Measurements from ENCODE around the gene NFE2L2.

Gene NFE2L2

DNA sequence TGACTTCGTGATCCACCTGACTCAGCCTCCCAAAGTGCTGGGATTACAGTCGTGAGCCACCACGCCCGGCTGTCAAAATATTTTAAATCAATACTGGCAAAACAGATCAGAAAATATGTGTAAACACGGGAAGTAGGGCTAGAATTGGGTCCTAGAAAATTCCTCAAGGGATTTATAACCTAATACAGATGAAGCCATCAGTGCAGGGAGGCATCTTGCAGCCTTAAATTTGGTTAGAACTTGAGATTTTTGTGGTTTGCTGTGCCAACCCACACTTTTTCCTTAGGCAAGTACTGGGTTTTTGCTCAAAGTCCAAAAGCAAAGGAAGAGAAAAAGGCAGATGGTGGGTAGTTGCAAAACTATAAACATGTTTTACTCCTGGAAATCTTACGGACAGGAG is 33.7 kb upstream of the NFE2L2 start:
- H2BK5ac ChIP-seq (ENCODE audit: low read length): no peak overlapping the region
- no peak overlapping the region for H3K4ac ChIP-seq (ENCODE audit: low read length)
- H3K36me3 ChIP-seq (replicated peaks in 1 of 2; ENCODE audit: control insufficient read depth in 2 of 2, insufficient read depth in 2 of 2, low read length in 2 of 2): peaks cover 0 to 1% of the 10 kb centered on the region in 2 donors
- H3K9ac ChIP-seq (ENCODE audit: low read depth, low read length, poor library complexity): no peak overlapping the region
- no peaks in the 10 kb centered on the region for H3K27me3 ChIP-seq (ENCODE audit: control insufficient read depth in 3 of 3, insufficient read depth in 3 of 3, low read depth in 1 of 3, low read length in 3 of 3)
- H3K14ac ChIP-seq (ENCODE audit: low read length): no peak overlapping the region
- H2BK120ac ChIP-seq (ENCODE audit: low read depth, low read length): no peak overlapping the region
- no peak overlapping the region for H3K4me2 ChIP-seq (ENCODE audit: insufficient read depth, low read length, poor library complexity, severe bottlenecking)
- no peak overlapping the region for H2BK15ac ChIP-seq (ENCODE audit: low read length)
- no CpG with 5 or more reads among the region's 6 CpGs for WGBS, 2 donors (ENCODE audit: extremely low coverage in 2 of 2, insufficient read length in 2 of 2, insufficient replicate concordance in 1 of 2)
- H3K4me3 ChIP-seq (ENCODE audit: low read length in 2 of 2): no peak overlapping the region
- no peak overlapping the region for H4K91ac ChIP-seq (ENCODE audit: low read depth, low read length, poor library complexity)
- DNase-seq (ENCODE audit: low spot score): no peak
- H2AK5ac ChIP-seq (ENCODE audit: low read depth, low read length): no peak overlapping the region
- H3K4me1 ChIP-seq (ENCODE audit: control insufficient read depth in 2 of 2, insufficient read depth in 1 of 2, low read depth in 1 of 2, low read length in 2 of 2): peaks cover 4 to 7% of the 10 kb centered on the region in 2 donors
- H3K9me3 ChIP-seq (replicated peaks in 1 of 2; ENCODE audit: control insufficient read depth in 2 of 2, insufficient read depth in 1 of 2, low read depth in 1 of 2, low read length in 2 of 2): no peaks in the 10 kb centered on the region
- H3K18ac ChIP-seq (ENCODE audit: low read length): no peak overlapping the region
- H2AFZ ChIP-seq (ENCODE audit: low read length): no peak overlapping the region
- H4K8ac ChIP-seq (ENCODE audit: low read depth, low read length): no peak overlapping the region
- no peak overlapping the region for H3K27ac ChIP-seq (replicated peaks; ENCODE audit: low read length)
- no peak overlapping the region for H2BK12ac ChIP-seq (ENCODE audit: low read length)
- H3K79me1 ChIP-seq (ENCODE audit: low read depth, low read length): no peaks in the 10 kb centered on the region
- no peak overlapping the region for H3K23ac ChIP-seq (ENCODE audit: low read depth, low read length, poor library complexity)

DNA sequence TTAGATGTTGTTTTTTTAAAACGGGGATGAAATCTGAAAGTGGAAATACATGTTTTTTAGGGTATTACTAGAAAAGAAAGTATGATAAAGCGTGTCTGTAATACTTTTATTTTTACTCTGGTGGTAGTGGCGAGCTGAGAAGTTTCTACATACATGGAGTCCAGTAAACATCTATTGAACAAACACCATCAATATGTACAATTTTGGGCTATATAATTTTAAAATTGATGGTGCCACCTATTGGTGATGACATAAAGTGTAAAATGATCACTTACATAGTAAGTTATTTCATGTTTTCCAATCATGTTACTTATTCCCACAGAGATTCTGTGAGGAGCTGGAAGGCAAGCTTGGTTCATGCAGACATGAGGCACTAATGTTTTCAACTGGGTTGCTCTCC is 31.5 kb upstream of the NFE2L2 start:
- Histone ChIP-seq H2BK120ac (ENCODE audit: low read depth, low read length) (no peak overlapping the region), H3K9ac (ENCODE audit: low read depth, low read length, poor library complexity) (no peak overlapping the region), H3K9me3 (replicated peaks in 1 of 2; ENCODE audit: control insufficient read depth in 2 of 2, insufficient read depth in 1 of 2, low read depth in 1 of 2, low read length in 2 of 2) (no peaks in the 10 kb centered on the region), H3K4ac (ENCODE audit: low read length) (no peak overlapping the region), H3K79me1 (ENCODE audit: low read depth, low read length) (no peaks in the 10 kb centered on the region), H3K36me3 (replicated peaks in 1 of 2; ENCODE audit: control insufficient read depth in 2 of 2, insufficient read depth in 2 of 2, low read length in 2 of 2) (peaks cover 0 to 4% of the 10 kb centered on the region in 2 donors), H3K23ac (ENCODE audit: low read depth, low read length, poor library complexity) (no peak overlapping the region), H3K4me1 (ENCODE audit: control insufficient read depth in 2 of 2, insufficient read depth in 1 of 2, low read depth in 1 of 2, low read length in 2 of 2) (peaks cover 4 to 7% of the 10 kb centered on the region in 2 donors), H4K91ac (ENCODE audit: low read depth, low read length, poor library complexity) (no peak overlapping the region), H2BK12ac (ENCODE audit: low read length) (no peak overlapping the region), H2BK15ac (ENCODE audit: low read length) (no peak overlapping the region), H4K8ac (ENCODE audit: low read depth, low read length) (no peak overlapping the region), H2AFZ (ENCODE audit: low read length) (no peak overlapping the region), H3K18ac (ENCODE audit: low read length) (no peak overlapping the region), H3K27ac (replicated peaks; ENCODE audit: low read length) (no peak overlapping the region), H3K14ac (ENCODE audit: low read length) (no peak overlapping the region), H3K27me3 (ENCODE audit: control insufficient read depth in 3 of 3, insufficient read depth in 3 of 3, low read depth in 1 of 3, low read length in 3 of 3) (no peaks in the 10 kb centered on the region), H3K4me3 (ENCODE audit: low read length in 2 of 2) (no peak overlapping the region), H3K4me2 (ENCODE audit: insufficient read depth, low read length, poor library complexity, severe bottlenecking) (no peak overlapping the region), H2AK5ac (ENCODE audit: low read depth, low read length) (no peak overlapping the region), H2BK5ac (ENCODE audit: low read length) (no peak overlapping the region)
- no CpG with 5 or more reads among the region's 3 CpGs for WGBS, 2 donors (ENCODE audit: extremely low coverage in 2 of 2, insufficient read length in 2 of 2, insufficient replicate concordance in 1 of 2)
- DNase-seq (ENCODE audit: low spot score): no peak

- Histone ChIP-seq H3K4me2 (ENCODE audit: insufficient read depth, low read length, poor library complexity, severe bottlenecking) (no peak overlapping the region), H3K4ac (ENCODE audit: low read length) (no peak overlapping the region), H2BK12ac (ENCODE audit: low read length) (no peak overlapping the region), H3K4me1 (ENCODE audit: control insufficient read depth in 2 of 2, insufficient read depth in 1 of 2, low read depth in 1 of 2, low read length in 2 of 2) (peaks cover 4 to 7% of the 10 kb centered on the region in 2 donors), H3K36me3 (replicated peaks in 1 of 2; ENCODE audit: control insufficient read depth in 2 of 2, insufficient read depth in 2 of 2, low read length in 2 of 2) (peaks cover 0 to 4% of the 10 kb centered on the region in 2 donors), H2BK15ac (ENCODE audit: low read length) (no peak overlapping the region), H3K14ac (ENCODE audit: low read length) (no peak overlapping the region), H3K27me3 (ENCODE audit: control insufficient read depth in 3 of 3, insufficient read depth in 3 of 3, low read depth in 1 of 3, low read length in 3 of 3) (no peaks in the 10 kb centered on the region), H2BK120ac (ENCODE audit: low read depth, low read length) (no peak overlapping the region), H3K27ac (replicated peaks; ENCODE audit: low read length) (peak overlapping the region; percentile 7), H3K79me1 (ENCODE audit: low read depth, low read length) (no peaks in the 10 kb centered on the region), H2AFZ (ENCODE audit: low read length) (peak overlapping the region; percentile 62), H3K9ac (ENCODE audit: low read depth, low read length, poor library complexity) (no peak overlapping the region), H4K8ac (ENCODE audit: low read depth, low read length) (no peak overlapping the region), H2BK5ac (ENCODE audit: low read length) (no peak overlapping the region), H3K23ac (ENCODE audit: low read depth, low read length, poor library complexity) (no peak overlapping the region), H3K18ac (ENCODE audit: low read length) (no peak overlapping the region), H2AK5ac (ENCODE audit: low read depth, low read length) (no peak overlapping the region), H4K91ac (ENCODE audit: low read depth, low read length, poor library complexity) (no peak overlapping the region), H3K4me3 (ENCODE audit: low read length in 2 of 2) (no peak overlapping the region), H3K9me3 (replicated peaks in 1 of 2; ENCODE audit: control insufficient read depth in 2 of 2, insufficient read depth in 1 of 2, low read depth in 1 of 2, low read length in 2 of 2) (no peaks in the 10 kb centered on the region)
- no CpG with 5 or more reads among the region's 3 CpGs for WGBS, 2 donors (ENCODE audit: extremely low coverage in 2 of 2, insufficient read length in 2 of 2, insufficient replicate concordance in 1 of 2)
- DNase-seq (ENCODE audit: low spot score): no peak
These were observed 31.0 kb upstream of the NFE2L2 start for GRCh38 chr2:177295484-177295883.

DNA sequence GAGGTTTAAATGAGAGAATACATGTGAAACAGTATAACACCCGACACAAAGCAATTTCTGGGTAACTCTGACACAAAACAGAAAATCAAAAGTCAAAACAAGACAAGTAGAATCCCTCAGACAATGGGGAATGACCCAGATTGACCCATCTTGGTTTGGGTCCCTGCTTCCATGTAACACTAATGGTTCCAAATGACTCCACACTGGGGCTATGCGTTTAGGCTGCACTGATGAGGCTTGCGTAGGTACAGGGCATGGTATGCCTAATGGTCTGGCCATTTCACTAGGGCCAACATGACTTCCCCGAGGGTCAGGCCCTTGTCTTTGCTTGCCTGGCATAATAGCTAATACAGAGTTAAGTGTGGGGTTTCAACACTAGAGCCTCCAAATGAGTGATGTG is 27.2 kb upstream of the NFE2L2 start:
- H3K27me3 ChIP-seq (ENCODE audit: control insufficient read depth in 3 of 3, insufficient read depth in 3 of 3, low read depth in 1 of 3, low read length in 3 of 3): no peaks in the 10 kb centered on the region
- H3K18ac ChIP-seq (ENCODE audit: low read length): no peak overlapping the region
- no peak overlapping the region for H4K91ac ChIP-seq (ENCODE audit: low read depth, low read length, poor library complexity)
- no peak overlapping the region for H3K27ac ChIP-seq (replicated peaks; ENCODE audit: low read length)
- H3K14ac ChIP-seq (ENCODE audit: low read length): no peak overlapping the region
- no peak overlapping the region for H2BK5ac ChIP-seq (ENCODE audit: low read length)
- peaks cover 0 to 6% of the 10 kb centered on the region in 2 donors for H3K36me3 ChIP-seq (replicated peaks in 1 of 2; ENCODE audit: control insufficient read depth in 2 of 2, insufficient read depth in 2 of 2, low read length in 2 of 2)
- H3K4me3 ChIP-seq (ENCODE audit: low read length in 2 of 2): no peak overlapping the region
- no peak overlapping the region for H3K23ac ChIP-seq (ENCODE audit: low read depth, low read length, poor library complexity)
- no peak overlapping the region for H3K9ac ChIP-seq (ENCODE audit: low read depth, low read length, poor library complexity)
- no peaks in the 10 kb centered on the region for H3K79me1 ChIP-seq (ENCODE audit: low read depth, low read length)
- no peak overlapping the region for H4K8ac ChIP-seq (ENCODE audit: low read depth, low read length)
- no peaks in the 10 kb centered on the region for H3K9me3 ChIP-seq (replicated peaks in 1 of 2; ENCODE audit: control insufficient read depth in 2 of 2, insufficient read depth in 1 of 2, low read depth in 1 of 2, low read length in 2 of 2)
- H2AK5ac ChIP-seq (ENCODE audit: low read depth, low read length): no peak overlapping the region
- H3K4me1 ChIP-seq (ENCODE audit: control insufficient read depth in 2 of 2, insufficient read depth in 1 of 2, low read depth in 1 of 2, low read length in 2 of 2): peaks cover 4 to 7% of the 10 kb centered on the region in 2 donors
- no peak for DNase-seq (ENCODE audit: low spot score)
- no peak overlapping the region for H2BK12ac ChIP-seq (ENCODE audit: low read length)
- H2BK15ac ChIP-seq (ENCODE audit: low read length): no peak overlapping the region
- H3K4me2 ChIP-seq (ENCODE audit: insufficient read depth, low read length, poor library complexity, severe bottlenecking): no peak overlapping the region
- H3K4ac ChIP-seq (ENCODE audit: low read length): no peak overlapping the region
- H2BK120ac ChIP-seq (ENCODE audit: low read depth, low read length): no peak overlapping the region
- no peak overlapping the region for H2AFZ ChIP-seq (ENCODE audit: low read length)
- WGBS, 2 donors (ENCODE audit: extremely low coverage in 2 of 2, insufficient read length in 2 of 2, insufficient replicate concordance in 1 of 2): no CpG with 5 or more reads among the region's 4 CpGs
